Stimulated activated CD8-positive, alpha-beta memory T cell treated with anti-CD3 and anti-CD28 coated beads, Interleukin-15, amount 100 ng/mL, for 4 hours (primary cell): ENCODE data around the gene PRKCI.
"Not testable (repeated sequence)": the region's sequence is repeated elsewhere in the genome, so short reads cannot be mapped to it uniquely, and the experiment has no call there.

Experiments
- DNase-seq, 2 donors: peaks; one replicate each; pipeline ENCODE4 v3.0.0-alpha.2; 2020; ENCODE audit warnings: low read depth in 2 of 2

The PRKCI gene

DNA sequence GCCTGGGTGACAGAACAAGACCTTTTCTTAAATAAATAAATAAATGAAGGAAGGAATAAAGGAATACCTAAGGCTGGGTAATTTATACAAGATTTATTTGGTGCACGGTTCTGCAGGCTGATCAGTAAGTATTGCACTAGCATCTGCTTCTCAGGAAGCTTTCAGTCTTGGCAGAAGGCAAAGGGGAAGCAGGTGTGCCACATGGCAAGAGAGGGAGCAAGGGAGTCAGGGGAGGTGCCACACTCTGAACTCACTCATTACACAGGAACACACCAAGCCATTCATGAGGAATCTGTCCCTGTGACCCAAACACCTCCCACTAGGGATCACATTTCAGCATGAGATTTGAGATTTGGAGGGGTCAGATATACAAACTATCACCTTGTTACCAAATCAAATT, 56.4 kb downstream of the PRKCI start:
- no peak for DNase-seq

DNA sequence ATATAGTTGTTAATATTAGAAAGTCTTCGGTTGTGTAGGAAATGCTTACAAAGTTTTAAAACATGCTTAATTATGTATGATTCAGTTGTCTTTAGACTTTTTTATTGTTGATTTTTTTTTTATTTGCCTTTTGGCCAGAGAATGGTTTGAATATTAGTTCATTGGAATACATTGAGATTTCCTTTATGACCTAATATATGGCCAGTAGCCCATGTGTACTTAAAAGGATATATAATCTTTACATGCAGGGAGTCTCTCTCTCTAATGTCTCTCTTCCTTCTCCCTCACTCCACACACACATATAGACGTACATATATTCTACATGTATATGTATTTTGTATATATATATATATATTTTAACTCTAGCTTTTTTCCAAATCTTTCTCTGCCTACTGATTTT, 68.0 kb downstream of the PRKCI start:
- DNase-seq, result no peak

DNA sequence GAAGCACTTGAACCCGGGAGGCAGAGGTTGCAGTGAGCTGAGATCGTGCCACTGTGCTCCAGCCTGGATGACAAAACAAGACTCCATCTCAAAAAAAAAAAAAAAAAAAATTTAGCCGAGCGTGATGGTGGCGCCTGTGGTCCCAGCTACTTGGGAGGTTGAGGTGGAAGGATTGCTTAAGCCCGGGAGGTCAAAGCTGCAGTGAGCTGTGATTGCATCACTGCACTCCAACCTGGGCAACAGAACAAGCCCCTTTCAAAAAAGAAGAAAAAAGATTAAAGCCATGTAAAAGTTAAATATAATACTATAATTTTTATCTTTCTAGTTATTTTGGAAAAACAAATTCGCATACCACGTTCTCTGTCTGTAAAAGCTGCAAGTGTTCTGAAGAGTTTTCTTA, 73.4 kb downstream of the PRKCI start:
- no peak for DNase-seq

DNA sequence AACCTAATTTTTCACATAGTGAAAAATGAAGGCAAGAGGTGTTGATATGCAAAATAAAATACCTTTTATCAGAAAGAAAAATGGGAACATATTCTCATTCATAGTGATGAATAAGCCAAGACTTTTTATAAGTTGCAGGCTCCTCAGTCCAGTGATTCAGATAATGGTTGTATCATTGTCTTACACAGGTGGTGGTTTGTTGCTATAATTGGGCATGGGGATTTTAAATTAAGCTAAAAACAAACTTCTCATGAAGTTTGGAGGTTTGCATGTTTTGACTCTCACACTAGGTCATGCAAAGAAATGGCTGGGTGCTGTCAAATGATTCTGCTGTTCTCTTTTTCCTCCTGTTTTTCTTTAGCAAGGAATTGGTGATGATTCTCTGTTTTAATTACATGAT, 74.5 kb downstream of the PRKCI start:
- no peak for DNase-seq

DNA sequence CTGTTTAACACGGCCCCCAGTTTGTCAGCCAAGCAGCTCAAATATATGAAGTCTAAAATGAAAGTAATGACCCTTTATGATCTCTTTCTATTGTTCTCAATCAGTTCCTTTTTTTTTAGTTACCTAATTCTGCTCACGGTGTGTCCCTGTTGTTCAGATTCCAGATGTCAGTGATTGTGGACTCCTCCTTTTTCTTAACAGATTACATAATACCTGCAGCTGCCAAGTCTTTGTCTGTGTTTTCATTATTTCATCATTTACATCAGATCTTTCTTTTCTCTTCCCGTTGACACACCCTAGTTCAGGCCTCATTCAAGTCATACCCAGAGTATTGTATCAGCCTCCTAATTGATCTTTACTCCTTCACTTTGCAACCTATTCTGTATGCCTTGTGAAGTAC, 79.2 kb downstream of the PRKCI start:
- no peak for DNase-seq

DNA sequence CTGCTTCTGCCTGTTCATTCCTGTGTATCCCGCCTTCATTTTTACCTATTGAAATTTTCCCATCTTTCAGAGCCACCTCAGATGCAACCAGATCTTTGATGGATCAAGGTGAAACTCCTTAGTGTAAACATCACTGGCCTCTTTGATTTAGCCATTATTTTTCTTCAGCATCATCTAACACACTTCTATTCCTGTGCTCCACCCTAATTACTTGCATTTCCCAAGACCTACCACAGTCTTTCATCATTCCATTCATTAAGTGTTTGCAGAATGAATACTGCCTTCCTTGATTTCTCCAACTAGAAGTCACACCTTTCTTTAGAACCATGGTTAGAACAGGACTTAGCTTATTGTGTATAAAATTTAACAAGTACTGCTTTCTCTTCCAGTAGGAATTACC, 79.8 kb downstream of the PRKCI start:
- DNase-seq, result no peak

DNA sequence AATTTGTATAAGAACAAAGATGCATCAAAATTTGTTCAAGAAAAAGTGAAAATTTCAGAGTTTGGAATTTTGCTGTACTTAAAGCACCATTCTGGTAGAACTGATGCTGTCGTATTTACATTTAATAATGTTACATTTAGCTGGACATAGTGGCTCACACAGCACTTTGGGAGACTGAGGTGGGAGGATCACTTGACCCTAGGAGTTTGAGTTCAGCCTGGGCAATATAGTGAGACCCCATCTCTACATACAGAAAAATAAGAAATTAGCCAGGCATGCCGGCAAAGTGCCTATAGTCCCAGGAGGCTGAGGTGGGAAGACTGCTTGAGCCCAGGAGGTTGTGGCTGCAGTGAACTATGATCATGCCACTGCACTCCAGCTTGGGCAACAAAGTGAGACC, 83.8 kb downstream of the PRKCI start:
- no peak for DNase-seq

DNA sequence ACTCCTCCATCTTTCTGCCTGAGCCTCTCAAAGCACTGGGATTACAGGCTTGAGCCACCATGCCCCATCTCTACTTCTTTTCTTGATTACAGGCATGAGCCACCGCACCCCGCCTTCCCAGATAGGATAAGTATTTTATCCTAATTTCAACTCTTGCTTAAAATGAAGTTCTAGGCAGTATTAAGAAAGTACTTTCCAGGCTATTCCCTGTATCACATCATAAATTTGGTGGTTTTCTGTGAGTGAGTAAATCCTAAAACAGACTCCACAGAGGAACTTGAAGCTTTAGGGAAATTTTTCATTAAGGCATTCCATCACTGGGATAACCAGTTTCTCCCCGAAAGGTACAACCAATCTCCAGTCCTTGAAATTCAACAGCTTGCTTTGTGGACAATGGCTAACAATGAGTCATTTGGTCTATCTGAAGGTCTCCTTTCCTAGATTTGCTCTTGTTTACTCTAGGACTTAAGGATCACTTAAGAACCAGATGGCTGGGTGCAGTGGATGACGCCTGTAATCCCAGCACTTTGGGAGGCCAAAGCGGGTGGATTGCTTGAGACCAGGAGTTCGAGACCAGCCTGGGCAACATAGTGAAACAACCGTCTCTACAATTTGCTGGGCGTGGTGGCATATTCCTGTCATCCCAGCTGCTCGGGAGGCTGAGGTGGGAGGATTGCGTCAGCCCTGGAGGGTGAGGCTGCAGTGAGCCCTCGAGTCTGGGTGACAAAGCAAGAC, 85.6 kb downstream of the PRKCI start:
- no peak for DNase-seq

DNA sequence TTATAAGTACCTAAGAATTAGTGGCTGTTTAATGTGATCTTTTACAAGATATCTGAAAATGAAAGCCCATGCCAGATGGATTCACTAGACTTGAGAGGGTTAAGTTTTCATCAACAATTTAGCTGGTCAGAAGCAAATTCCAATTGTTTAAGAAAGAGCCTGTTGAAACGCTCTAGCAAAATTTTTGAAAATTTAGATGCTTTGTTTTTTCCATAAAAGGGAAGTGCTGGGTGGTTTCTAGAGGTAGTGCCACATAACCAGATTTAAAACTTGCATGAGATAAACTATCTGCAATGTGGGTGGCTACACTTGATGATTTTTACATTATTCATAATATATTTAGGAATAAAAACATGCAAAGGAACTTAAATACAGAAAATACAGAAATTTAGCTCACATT, 86.8 kb downstream of the PRKCI start:
- DNase-seq, result no peak

DNA sequence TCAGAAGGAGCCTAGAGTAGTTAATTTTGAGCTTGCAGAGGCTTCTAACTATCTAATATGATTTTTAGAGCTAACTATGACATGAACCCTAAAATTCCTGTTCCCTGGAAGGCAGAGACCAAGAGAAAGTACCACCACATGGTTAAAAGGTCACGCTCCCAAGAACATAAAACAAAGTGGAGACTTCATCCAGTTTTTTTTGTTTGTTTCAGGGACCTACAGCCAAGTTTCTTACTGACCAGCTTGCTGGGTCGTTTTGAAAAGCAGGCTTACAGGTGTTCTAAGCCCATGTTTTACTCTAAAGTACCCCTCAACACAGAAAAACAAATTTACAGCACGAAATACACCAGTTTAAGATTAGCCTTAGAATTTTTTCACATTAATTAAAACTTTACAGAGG, 95.7 kb downstream of the PRKCI start:
- DNase-seq, result no peak

DNA sequence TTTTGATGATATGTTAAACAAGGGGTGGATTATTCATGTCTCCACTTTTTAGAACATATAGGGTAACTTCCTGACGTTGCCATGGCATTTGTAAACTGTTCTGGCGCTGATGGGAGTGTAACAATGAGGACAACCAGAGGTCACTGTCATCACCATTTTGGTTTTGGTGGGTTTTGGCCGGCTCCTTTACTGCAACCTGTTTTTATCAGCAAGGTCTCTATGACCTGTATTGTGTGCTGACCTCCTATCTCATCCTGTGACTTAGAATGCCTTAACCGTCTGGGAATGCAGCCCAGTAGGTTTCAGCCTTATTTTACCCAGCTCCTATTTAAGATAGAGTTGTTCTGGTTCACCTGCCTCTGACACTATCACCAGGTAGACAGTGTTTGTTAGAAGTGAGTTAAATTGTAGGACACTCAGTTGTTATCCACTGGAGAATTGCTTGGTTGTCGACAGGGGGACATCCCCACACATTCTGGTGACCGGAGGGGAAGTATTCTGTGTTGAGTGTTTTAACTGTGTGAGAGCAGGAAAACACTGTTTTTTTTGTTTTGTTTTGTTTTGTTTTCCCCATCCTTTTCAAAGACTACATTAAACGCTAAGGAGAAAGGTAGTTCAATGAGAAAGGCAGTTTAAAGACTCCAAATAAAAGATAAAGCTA, 98.4 kb downstream of the PRKCI start:
- DNase-seq, result no peak

DNA sequence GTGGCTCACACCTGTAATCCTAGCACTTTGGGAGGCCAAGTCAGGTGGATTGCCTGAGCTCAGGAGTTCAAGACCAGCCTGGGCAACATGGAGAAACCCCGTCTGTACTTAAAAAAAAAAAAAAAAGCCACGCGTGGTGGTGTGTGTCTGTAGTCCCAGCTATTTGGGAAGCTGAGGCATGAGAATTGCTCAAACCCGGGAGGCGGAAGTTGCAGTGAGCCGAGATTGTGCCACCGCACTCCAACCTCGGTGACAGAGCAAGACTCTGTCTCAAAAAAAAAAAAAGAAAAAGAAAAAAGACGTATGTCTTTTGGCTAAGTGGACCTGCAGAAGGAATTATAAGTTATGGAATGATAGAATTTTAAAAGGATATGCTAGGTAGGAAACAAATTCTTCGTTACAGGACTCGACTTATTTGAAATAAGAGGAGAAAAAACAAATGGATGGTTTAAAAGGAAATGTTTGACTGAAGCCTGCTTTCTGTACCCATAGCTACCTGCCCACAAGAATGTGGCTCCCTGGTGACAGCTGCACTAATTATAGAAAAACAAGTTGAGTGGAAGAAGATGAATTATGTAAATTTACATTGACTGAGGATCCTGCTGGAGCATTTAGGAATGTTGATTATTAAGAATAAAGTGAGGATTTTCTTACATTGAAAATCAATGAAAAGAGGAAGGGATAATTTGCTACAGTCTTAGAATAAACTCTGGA, 99.3 kb downstream of the PRKCI start:
- DNase-seq, result no peak

DNA sequence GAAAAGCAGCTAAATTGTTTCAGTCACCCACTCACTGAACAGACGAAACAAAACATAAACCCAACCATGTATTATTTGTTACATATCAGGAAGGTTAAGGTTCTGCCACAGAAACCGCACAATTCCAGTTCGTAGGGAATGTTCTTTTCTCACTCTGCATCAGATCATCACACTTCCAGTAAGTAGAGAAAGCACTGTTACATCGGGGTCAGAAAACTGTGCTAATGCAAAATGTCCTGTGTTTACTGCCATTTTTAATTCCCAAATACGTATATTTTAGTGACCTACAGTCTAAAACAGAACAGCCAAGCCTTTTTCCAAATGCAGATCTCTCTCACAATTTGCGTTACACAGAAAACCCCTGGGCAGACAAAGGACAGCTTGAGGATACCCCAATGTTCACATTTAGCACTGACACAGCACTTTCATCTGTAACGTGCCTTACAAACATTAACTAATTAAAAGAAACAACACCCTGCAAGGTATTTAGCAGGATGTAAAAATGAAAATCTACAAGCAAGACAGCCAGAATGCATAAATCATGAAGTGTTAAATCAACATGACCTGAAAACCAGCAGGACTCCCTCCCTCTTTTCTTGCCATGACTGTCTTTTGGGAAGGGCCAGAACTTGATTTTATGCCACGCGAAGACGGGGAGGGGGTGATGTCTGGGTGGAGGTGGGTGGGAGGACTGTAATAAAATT, 100.5 kb downstream of the PRKCI start:
- DNase-seq, result no peak

DNA sequence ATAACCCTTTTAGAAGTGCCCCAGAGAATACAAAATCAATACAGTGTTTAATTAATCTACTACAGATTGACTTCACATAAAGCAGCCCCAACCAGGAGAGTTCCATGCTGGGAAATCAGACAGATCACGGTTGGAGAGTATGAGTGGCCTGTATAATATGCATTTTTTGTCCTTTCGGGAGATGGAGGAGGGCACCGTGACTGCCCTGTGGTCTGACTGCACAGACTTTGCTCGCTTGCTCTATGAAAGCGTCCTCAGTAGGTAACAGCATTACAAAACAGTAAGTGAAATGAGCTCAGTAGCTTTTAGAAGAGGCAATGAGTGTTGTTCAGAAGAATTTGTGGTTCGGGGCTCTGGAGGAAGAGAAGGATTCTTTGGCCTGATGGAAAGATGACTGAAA, 101.1 kb downstream of the PRKCI start:
- DNase-seq, result no peak

DNA sequence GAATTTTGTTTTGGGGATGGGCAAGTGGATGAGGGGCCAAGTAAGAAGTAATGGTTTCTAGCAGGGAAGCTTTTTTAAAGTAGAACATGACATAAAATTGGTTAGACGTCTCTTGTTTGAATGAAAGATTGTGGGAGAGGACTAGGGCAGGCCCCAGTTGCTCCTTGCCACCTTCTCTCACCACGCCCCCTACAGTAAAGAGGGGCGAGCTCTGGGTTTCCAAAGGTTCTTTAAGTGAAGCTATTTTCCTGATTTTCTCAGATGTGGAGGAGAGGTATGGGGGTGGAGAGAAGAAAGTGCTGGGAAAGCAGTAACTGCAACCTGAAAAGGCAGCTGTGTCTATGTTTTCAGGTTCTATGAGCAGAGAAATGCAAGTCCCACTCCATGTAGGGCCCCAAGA, 102.7 kb downstream of the PRKCI start:
- DNase-seq, result no peak

DNA sequence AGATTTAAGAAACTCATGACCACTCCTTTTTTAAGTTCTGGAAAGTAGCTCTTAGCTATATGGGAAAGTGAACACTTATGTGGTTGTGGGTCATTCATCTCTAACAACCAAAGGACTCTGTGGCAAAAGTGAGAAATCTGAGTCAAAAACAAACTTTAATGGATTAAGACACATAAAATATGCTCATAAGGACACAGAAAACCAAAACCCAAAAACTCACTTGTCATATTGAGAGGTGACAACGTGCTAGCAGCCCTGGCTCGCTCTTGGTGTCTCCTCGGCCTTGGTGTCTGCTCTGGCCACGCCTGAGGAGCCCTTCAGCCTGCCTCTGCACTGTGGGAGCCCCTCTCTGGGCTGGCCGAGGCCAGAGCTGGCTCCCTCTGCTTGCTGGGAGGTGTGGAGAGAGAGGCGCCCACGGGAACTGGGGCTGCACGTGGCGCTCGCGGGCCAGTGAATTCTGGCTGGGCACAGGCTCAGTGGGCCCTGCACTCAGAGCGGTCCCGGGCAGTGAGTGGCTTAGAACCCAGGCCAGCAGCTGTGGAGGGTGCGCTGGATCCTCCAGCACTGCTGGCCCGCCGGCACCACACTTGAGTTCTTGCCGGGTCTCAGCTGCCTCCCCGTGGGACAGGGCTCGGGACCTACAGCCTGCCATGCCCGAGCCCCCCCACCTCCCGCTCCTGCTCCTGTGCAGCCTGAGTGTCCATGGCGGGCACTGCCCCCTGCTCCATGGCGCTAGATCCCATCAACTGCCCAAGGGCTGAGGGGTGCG, 105.0 kb downstream of the PRKCI start:
- DNase-seq, result no peak

DNA sequence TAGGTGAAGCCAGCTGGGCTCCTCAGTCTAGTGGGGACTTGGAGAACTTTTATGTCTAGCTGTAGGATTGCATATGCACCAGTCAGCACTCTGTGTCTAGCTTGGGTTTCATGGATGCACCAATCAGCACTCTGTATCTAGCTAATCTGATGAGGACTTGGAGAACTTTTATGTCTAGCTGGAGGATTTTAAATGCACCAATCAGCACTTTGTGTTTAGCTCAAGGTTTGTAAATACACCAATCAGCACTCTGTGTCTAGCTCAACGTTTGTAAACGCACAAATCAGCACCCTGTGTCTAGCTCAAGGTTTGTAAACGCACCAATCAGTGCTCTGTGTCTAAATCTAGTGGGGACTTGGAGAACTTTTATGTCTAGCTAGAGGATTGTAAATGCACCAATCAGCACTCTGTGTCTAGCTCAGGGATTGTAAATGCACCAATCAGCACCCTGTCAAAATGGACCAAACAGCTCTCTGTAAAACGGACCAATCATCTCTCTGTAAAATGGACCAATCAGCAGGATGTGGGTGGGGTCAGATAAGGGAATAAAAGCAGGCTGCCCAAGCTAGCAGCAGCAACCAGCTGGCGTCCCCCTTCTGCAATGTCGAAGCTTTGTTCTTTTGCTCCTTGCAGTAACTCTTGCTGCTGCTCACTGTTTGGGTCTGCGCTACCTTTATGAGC, 105.8 kb downstream of the PRKCI start:
- not testable (repeated sequence) for DNase-seq

DNA sequence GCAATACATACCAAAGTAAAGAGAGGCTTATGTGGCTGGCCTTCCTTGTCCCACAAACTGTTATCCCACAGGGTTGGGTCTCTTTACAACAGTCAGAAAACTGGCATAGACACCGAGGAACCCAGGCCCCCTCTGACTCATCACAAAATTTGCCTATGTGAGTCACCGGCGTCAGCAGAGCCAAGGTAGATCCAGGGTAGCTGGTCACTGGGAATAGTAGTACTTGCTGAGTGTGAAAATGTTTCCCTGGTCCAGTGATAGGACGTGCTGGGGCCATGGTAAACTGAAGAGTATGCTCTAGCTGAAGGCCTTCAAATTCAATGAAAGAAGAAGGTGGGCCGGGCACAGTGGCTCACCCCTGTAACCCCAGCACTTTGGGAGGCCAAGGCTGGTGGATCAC, 108.1 kb downstream of the PRKCI start:
- no peak for DNase-seq

DNA sequence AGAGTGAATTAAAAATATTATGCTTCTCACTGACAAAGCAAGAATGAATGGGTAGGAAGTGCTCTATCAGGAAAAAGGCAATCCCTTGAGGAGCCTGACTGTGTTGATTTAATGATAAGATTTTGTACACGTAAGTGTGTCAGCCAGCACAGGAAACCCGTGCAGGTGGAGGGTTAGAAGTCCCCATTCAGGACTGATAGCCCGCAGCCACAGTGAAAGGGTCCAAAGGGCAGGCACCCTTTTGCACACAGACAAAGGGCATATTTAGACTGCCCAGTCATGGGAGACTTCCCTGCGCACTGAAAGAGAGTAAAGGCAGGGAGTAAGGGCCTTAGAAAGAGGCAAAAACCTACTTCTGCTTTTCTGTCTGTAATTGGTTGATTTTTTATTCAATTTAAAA, 108.9 kb downstream of the PRKCI start:
- DNase-seq, result no peak

DNA sequence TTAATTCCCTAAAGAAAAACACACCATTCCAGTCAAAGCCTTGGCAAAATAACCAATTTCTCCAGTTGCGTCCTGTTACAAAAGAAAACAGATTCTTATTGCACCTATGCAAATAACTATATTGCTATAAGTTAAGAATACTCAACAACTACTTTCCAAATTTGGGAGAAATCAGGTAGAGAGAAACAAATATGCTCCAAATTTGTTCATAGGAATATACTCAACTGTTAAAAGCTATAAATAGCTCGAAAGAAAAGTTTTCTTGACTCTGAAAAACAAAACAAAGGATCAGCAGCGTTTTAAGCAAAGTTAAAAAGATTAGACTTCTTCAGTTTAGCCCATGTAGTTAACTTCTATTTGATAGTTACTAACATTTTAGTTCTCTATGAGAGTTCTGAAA, 115.2 kb downstream of the PRKCI start:
- no peak for DNase-seq

DNA sequence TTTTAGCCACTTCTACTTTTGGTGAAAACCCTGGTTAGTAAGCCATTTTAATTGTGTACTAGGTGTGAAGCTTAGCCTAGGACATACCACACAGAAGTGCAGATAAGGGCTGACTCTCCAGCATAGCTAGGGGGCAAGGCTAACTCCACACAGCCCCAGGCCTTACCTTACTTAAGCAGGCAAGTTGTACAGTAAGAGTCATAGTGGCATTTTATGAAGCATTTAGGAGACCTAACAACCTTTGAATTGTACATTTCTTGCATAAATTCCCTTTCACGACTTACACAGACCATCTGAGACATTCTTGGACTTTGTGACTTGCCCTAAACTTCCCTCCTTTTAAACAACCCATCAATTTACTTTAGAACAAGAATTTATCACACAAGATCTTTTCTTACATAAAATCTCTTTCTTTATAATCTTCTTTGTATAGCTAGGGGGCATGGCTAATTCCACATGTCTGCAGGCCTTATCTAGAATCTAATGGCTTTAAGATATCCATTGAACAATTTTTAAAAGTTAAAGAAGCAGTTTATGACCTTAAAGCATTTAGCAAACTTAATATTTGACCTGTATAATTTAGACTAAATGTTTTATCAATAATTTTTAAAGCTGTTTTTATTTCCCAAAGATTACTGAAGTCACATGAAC, 116.6 kb downstream of the PRKCI start:
- no peak for DNase-seq
